ENCODE measurements around the gene ZDHHC14. TPM values are rescaled to one million over a fixed set of nuclear protein-coding genes. Genes with fewer than 3 reads are reported as not detected.

Gene ZDHHC14
- total RNA-seq, 2 donors from 2014 or later = 10.2 to 10.6 TPM

GRCh38 chr6:157478926-157479325, 97.9 kb downstream of the ZDHHC14 start:
- no peaks in the 10 kb centered on the region for H3K27me3 ChIP-seq
- no peak overlapping the region for H3K4me3 ChIP-seq
- no peak for TF ChIP-seq POLR2A (IDR thresholded peaks at IDR 0.05)
- TF ChIP-seq CTCF (IDR thresholded peaks at IDR 0.05) = no peak
- intact Hi-C loops (cut with DNase I) = no loop called here
- H3K9me3 ChIP-seq = no peaks in the 10 kb centered on the region
- peak overlapping the region in 2 of 4 donors; percentile 19 to 27 for H3K27ac ChIP-seq
- ATAC-seq (peak; percentile 31), DNase-seq (no peak)
- WGBS, 2 donors = 34 to 41% methylated on average over 2 of the region's 2 CpGs
- H3K4me1 ChIP-seq = peaks cover 14% of the 10 kb centered on the region
- no peaks in the 10 kb centered on the region for H3K36me3 ChIP-seq (replicated peaks in 1 of 2; ENCODE audit: insufficient read depth in 1 of 2, low read depth in 2 of 2)

- DNase-seq (peak in 2 of 4 donors; percentile 21 to 29), ATAC-seq (peak; percentile 78)
These were observed 98.7 kb downstream of the ZDHHC14 start for GRCh38 chr6:157479464-157480303.

GRCh38 chr6:157481189-157481864, 100.3 kb downstream of the ZDHHC14 start:
- Histone ChIP-seq H3K27me3 (no peaks in the 10 kb centered on the region), H3K4me1 (peaks cover 14% of the 10 kb centered on the region), H3K36me3 (replicated peaks in 1 of 2; ENCODE audit: insufficient read depth in 1 of 2, low read depth in 2 of 2) (no peaks in the 10 kb centered on the region), H3K9me3 (no peaks in the 10 kb centered on the region), H3K4me3 (no peak overlapping the region), H3K27ac (no peak overlapping the region)
- no peak for ATAC-seq
- TF ChIP-seq CTCF (IDR thresholded peaks at IDR 0.05) (no peak), POLR2A (IDR thresholded peaks at IDR 0.05) (no peak)
- DNase-seq = no peak
- intact Hi-C loops (cut with DNase I) = no loop called here
- 85 to 88% methylated on average over 9 of the region's 9 CpGs for WGBS, 2 donors

More at GRCh38 chr6:157479464-157480303, 98.7 kb downstream of the ZDHHC14 start:
- Histone ChIP-seq H3K27ac (peak overlapping the region in 3 of 4 donors; percentile 3 to 27 (median 19)), H3K4me3 (no peak overlapping the region), H3K4me1 (peaks cover 14% of the 10 kb centered on the region), H3K27me3 (no peaks in the 10 kb centered on the region), H3K36me3 (replicated peaks in 1 of 2; ENCODE audit: insufficient read depth in 1 of 2, low read depth in 2 of 2) (no peaks in the 10 kb centered on the region), H3K9me3 (no peaks in the 10 kb centered on the region)
- no peak for TF ChIP-seq POLR2A (IDR thresholded peaks at IDR 0.05)
- TF ChIP-seq CTCF (IDR thresholded peaks at IDR 0.05) = no peak
- 39 to 45% methylated on average over 7 of the region's 7 CpGs for WGBS, 2 donors
- intact Hi-C loops (cut with DNase I) = no loop called here

GRCh38 chr6:157481865-157482249, 100.9 kb downstream of the ZDHHC14 start:
- 84 to 88% methylated on average over 4 of the region's 4 CpGs for WGBS, 2 donors
- H3K36me3 ChIP-seq (replicated peaks in 1 of 2; ENCODE audit: insufficient read depth in 1 of 2, low read depth in 2 of 2) = no peaks in the 10 kb centered on the region
- no peaks in the 10 kb centered on the region for H3K9me3 ChIP-seq
- no peak overlapping the region for H3K4me3 ChIP-seq
- intact Hi-C loops (cut with DNase I) = no loop called here
- no peak overlapping the region for H3K27ac ChIP-seq
- peaks cover 14% of the 10 kb centered on the region for H3K4me1 ChIP-seq
- H3K27me3 ChIP-seq = no peaks in the 10 kb centered on the region
- no peak for DNase-seq
- ATAC-seq = no peak
- TF ChIP-seq CTCF (IDR thresholded peaks at IDR 0.05) = no peak
- no peak for TF ChIP-seq POLR2A (IDR thresholded peaks at IDR 0.05)

All from body of pancreas (tissue), 4 donors.